ENCODE measurements around the gene FAM193A.

DNA sequence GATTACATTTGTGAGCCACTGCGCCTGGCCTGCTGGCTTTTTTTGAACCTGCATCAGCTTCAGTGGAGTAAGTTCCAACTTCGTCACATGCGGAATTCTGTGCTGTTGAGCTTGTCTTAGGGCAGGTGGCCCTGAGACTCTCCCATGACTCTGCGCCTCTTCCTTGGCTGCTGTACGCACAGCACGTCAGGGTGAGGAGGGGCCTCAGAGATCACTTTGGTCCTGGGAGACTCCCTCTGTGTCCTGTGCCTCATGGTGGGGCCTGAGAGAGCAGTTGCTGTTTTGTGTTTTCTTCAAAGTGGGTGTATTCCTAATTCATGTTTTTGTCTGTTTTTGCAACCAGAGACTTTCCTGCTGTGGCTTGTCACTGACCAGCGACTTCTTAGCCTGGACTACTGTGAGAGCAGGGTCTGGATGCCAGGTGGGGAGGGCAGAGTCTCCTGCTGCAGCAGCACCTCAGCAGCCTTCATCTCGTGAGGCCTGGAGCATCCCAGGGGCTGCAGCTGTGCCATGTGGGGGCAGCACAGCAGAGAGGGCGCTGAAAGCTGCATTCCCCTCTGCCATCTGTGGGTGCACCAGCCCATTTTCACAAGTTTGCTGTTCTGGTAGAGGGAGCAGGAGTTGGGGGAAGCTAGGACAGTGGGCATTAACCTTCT, 111.8 kb downstream of the FAM193A start:
- TF ChIP-seq, protein P1, sequence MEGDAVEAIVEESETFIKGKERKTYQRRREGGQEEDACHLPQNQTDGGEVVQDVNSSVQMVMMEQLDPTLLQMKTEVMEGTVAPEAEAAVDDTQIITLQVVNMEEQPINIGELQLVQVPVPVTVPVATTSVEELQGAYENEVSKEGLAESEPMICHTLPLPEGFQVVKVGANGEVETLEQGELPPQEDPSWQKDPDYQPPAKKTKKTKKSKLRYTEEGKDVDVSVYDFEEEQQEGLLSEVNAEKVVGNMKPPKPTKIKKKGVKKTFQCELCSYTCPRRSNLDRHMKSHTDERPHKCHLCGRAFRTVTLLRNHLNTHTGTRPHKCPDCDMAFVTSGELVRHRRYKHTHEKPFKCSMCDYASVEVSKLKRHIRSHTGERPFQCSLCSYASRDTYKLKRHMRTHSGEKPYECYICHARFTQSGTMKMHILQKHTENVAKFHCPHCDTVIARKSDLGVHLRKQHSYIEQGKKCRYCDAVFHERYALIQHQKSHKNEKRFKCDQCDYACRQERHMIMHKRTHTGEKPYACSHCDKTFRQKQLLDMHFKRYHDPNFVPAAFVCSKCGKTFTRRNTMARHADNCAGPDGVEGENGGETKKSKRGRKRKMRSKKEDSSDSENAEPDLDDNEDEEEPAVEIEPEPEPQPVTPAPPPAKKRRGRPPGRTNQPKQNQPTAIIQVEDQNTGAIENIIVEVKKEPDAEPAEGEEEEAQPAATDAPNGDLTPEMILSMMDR (IDR thresholded peaks at IDR 0.05) = no peak
- no peak for TF ChIP-seq POLR2A (IDR thresholded peaks at IDR 0.05)
